Kidney (tissue), 14 donors: ENCODE data around the gene UPF3A. TPM values are rescaled to one million over a fixed set of nuclear protein-coding genes. Genes with fewer than 3 reads are reported as not detected.

Experiments used
- DNase-seq, 5 donors: peaks; one replicate each; pipeline ENCODE4 v3.0.0-alpha.2; 2013 to 2020
- FAIRE-seq: peaks from 2 replicates; lab custom pipeline; 2012; peaks lifted over from hg19 to GRCh38; lab: Jason Lieb, UNC
- H3K27ac ChIP-seq, 2 donors: one replicate each; pipeline ENCODE4 v1.7.0; 2013; ENCODE audit warnings: low read depth in 2 of 2, low read length in 2 of 2, inconsistent platforms in 1 of 2
- H3K27me3 ChIP-seq: one replicate; pipeline ENCODE4 v1.7.1; 2013; ENCODE audit warnings: low read length, inconsistent platforms; ENCODE audit not compliant: control insufficient read depth, insufficient read depth
- H3K36me3 ChIP-seq, 3 donors: one replicate each; pipeline versions ENCODE4 v1.7.0 to v1.7.1; 2013; ENCODE audit warnings: low read length in 3 of 3, control low read depth in 1 of 3, inconsistent platforms in 1 of 3; ENCODE audit not compliant: insufficient read depth in 3 of 3, control insufficient read depth in 2 of 3
- H3K4me1 ChIP-seq, 3 donors: one replicate each; pipeline versions ENCODE4 v1.7.0 to v1.7.1; 2013; ENCODE audit warnings: low read length in 3 of 3, inconsistent platforms in 1 of 3, low read depth in 1 of 3; ENCODE audit not compliant: control insufficient read depth in 2 of 3, insufficient read depth in 2 of 3
- H3K4me3 ChIP-seq, 3 donors: one replicate each; pipeline versions ENCODE4 v1.7.0 to v1.8.1; 2013; ENCODE audit warnings: low read length in 3 of 3, control low read depth in 1 of 3, inconsistent platforms in 1 of 3
- H3K9ac ChIP-seq, 3 donors: one replicate each; pipeline versions ENCODE4 v1.7.0 to v1.7.1; 2013; ENCODE audit warnings: low read length in 3 of 3, control low read depth in 1 of 3, inconsistent platforms in 1 of 3
- H3K9me3 ChIP-seq, 3 donors: one replicate each; pipeline versions ENCODE4 v1.7.0 to v1.7.1; 2013; ENCODE audit warnings: low read length in 3 of 3, control low read depth in 1 of 3, inconsistent platforms in 1 of 3; ENCODE audit not compliant: control insufficient read depth in 2 of 3, insufficient read depth in 1 of 3
- intact Hi-C: fragments of 100-400 bp; cut with DNase I; formaldehyde crosslinking; loops from one replicate; pipeline ENCODE4 v1.11.1; 2022
- polyA plus RNA-seq: library from polyadenylated mRNA; stranded (reverse); fragments of 350-450 nt; fragmentation: Illumina TruSeq; extraction: RNeasy Lipid Tissue Mini Kit (QIAGEN cat#74804); gene quantifications from one replicate; pipeline ENCODE4 v1.2.3, GENCODE V29; 2014; ENCODE audit warnings: low read depth, low replicate concordance; ENCODE audit not compliant: insufficient read depth
- total RNA-seq: library from RNA; stranded (reverse); fragmentation: NEBNext Ultra II Directional; extraction: Animal tissue kit (Norgen Biotek cat#: 25700); gene quantifications from one replicate; pipeline ENCODE4 v1.2.1, GENCODE V29; 2021
- TF ChIP-seq, protein P1 (sequence below): IDR thresholded peaks from 3 replicates; pipeline ENCODE4 v1.5.1; 2012; ENCODE audit warnings: mild to moderate bottlenecking, moderate library complexity, borderline replicate concordance; ENCODE audit not compliant: insufficient read depth; ENCODE audit errors: extremely low read depth
- donor health status: control.
- donor health status: control.
- donor health status: control.
- donor health status: control.
- donor health status: control.
- donor health status: DM: yes; HTN: yes; CAD: no.
- donor health status: Normal renal cell carcinoma (clear cell type).

Gene UPF3A
- total and polyA plus RNA-seq, 2 donors from 2014 or later: 34.5 to 41.7 TPM

DNA sequence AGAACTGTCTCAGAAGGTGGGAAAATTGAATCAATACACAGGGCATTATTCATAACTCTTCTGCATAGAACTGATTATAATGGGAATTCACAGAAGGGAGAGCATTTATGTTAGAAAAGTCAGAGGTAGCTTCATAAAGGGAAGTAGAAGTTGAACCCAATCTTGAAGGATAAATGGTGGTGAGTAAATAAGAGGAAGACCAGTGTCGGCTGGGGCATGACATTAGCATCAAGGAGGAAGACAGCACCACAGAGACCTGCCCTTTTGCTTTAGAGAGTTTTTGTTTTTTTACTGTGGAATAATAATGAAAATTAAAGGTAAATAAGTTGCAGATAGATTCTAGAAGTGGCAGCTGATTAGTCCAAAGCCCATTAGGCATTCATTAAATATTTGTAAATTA, 24.9 kb upstream of the UPF3A start:
- no peaks in the 10 kb centered on the region for H3K27me3 ChIP-seq
- intact Hi-C loops: no loop called here
- FAIRE-seq (no peak), DNase-seq (no peak)
- H3K36me3 ChIP-seq: peaks cover 10 to 57% (median 33%) of the 10 kb centered on the region in 3 donors
- H3K9ac ChIP-seq: no peak overlapping the region
- no peaks in the 10 kb centered on the region for H3K4me1 ChIP-seq
- TF ChIP-seq, protein P1, sequence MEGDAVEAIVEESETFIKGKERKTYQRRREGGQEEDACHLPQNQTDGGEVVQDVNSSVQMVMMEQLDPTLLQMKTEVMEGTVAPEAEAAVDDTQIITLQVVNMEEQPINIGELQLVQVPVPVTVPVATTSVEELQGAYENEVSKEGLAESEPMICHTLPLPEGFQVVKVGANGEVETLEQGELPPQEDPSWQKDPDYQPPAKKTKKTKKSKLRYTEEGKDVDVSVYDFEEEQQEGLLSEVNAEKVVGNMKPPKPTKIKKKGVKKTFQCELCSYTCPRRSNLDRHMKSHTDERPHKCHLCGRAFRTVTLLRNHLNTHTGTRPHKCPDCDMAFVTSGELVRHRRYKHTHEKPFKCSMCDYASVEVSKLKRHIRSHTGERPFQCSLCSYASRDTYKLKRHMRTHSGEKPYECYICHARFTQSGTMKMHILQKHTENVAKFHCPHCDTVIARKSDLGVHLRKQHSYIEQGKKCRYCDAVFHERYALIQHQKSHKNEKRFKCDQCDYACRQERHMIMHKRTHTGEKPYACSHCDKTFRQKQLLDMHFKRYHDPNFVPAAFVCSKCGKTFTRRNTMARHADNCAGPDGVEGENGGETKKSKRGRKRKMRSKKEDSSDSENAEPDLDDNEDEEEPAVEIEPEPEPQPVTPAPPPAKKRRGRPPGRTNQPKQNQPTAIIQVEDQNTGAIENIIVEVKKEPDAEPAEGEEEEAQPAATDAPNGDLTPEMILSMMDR: no peak
- no peak overlapping the region for H3K27ac ChIP-seq
- no peaks in the 10 kb centered on the region for H3K9me3 ChIP-seq
- H3K4me3 ChIP-seq: no peak overlapping the region

DNA sequence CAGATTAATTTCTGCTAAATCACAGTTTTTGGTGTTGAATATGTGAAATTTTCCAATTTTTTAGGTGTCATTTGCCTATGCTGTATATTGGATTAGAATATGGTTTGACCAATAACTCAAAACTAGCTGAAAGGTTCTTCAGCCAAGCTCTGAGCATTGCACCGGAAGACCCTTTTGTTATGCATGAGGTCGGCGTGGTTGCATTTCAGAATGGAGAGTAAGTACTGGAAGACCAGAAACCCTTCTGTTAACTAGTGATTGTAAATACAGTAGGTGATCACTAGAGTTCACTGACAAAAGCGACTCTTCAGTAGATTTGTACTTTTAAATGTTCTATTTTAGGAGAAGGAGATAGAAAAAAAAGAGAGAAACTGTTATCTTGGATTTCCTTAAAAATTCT, 24.4 kb upstream of the UPF3A start:
- Histone ChIP-seq H3K27me3 (no peaks in the 10 kb centered on the region), H3K4me1 (no peaks in the 10 kb centered on the region), H3K9me3 (no peaks in the 10 kb centered on the region), H3K9ac (no peak overlapping the region), H3K4me3 (no peak overlapping the region), H3K36me3 (peaks cover 10 to 52% (median 32%) of the 10 kb centered on the region in 3 donors), H3K27ac (no peak overlapping the region)
- DNase-seq: no peak
- intact Hi-C loops: no loop called here
- TF ChIP-seq, protein P1: no peak
- no peak for FAIRE-seq

DNA sequence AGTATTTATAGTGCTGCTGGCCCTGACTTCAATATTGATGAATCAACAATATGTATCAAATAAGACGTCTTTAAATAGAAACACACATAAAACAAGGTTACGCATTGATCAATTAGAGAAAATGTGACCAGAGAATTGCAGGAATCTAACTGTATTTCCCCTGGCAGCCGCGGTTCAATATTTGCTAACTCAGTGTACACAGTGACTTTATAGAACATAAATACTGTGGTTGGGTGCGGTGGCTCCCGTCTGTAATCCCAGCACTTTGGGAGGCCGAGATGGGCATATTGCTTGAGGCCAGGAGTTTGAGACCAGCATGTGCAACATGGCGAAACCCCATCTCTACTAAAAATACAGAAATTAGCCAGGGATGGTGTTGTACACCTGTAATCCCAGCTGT, 22.8 kb upstream of the UPF3A start:
- Histone ChIP-seq H3K27me3 (no peaks in the 10 kb centered on the region), H3K4me3 (no peak overlapping the region), H3K9ac (no peak overlapping the region), H3K36me3 (peaks cover 15 to 57% (median 37%) of the 10 kb centered on the region in 3 donors), H3K9me3 (no peaks in the 10 kb centered on the region), H3K27ac (no peak overlapping the region), H3K4me1 (no peaks in the 10 kb centered on the region)
- TF ChIP-seq, protein P1: no peak
- FAIRE-seq: no peak
- intact Hi-C loops: no loop called here
- DNase-seq: no peak

DNA sequence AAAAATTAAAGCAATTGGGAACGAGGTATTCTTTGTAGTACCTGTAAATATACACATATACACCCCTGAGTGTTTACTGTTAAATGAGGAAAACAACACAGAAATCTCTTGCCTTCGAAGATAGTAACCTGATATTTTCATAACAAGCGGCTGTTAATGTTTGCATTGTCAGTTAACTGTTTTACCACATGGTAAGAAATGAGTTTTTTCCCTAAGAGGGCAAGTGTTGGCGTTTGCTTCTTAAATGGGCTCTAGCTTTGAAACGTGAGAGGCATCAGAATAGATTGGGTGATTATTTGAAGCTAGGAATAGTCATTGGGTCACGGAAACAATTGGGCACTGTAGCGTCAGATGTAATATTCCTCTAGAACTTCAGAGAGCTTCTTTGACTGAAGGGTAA, 22.0 kb upstream of the UPF3A start:
- H3K9me3 ChIP-seq: no peaks in the 10 kb centered on the region
- no peak overlapping the region for H3K9ac ChIP-seq
- FAIRE-seq: no peak
- peaks cover 17 to 61% (median 39%) of the 10 kb centered on the region in 3 donors for H3K36me3 ChIP-seq
- intact Hi-C loops: no loop called here
- H3K27ac ChIP-seq: no peak overlapping the region
- no peak for DNase-seq
- H3K4me1 ChIP-seq: no peaks in the 10 kb centered on the region
- H3K27me3 ChIP-seq: no peaks in the 10 kb centered on the region
- TF ChIP-seq, protein P1: no peak
- no peak overlapping the region for H3K4me3 ChIP-seq
